MM.1S (cell line): Measurements from ENCODE around the gene IQGAP2.

Experiments
- CTCF ChIP-seq: fragments of 300-600 bp; sonication (generic); IDR thresholded peaks from 2 replicates; pipeline ENCODE4 v1.5.1; 2016; ENCODE audit warnings: antibody characterized with exemption, low read length, mixed read lengths
- EZH2 ChIP-seq: fragments of 300-600 bp; sonication (generic); optimal IDR thresholded peaks from 2 replicates; pipeline ENCODE3; 2017; ENCODE audit warnings: low read depth, mild to moderate bottlenecking, antibody characterized with exemption, low read length, mixed read lengths

GRCh38 chr5:76620166-76620565, 217.1 kb downstream of the IQGAP2 start:
- TF ChIP-seq EZH2 (no peak), CTCF (no peak)
